OCI-LY7 (cell line): ENCODE measurements around the gene SUCLA2. TPM values are rescaled to one million over a fixed set of nuclear protein-coding genes. Genes with fewer than 3 reads are reported as not detected.
"Not testable (repeated sequence)": the region's sequence is repeated elsewhere in the genome, so short reads cannot be mapped to it uniquely, and the experiment has no call there.

Experiments used
- BruUV-seq: library from RNA; stranded (reverse); fragments of 400-500 nt; replicated peaks from 2 replicates; lab custom pipeline; 2021; lab: Mats Ljungman, UMichigan
- CTCF ChIA-PET: fragments of 300-600 bp; sonication (Branson Sonifier 250); formaldehyde crosslinking; loops from one replicate; lab custom pipeline; 2022; ENCODE audit warnings: antibody characterized with exemption; ENCODE audit not compliant: unreplicated experiment; lab: Charles Lee
- POLR2A ChIA-PET: fragments of 300-600 bp; sonication (Branson Sonifier 250); formaldehyde crosslinking; loops from one replicate; lab custom pipeline; 2022; ENCODE audit warnings: antibody characterized with exemption; lab: Charles Lee
- DNase-seq: peaks from one replicate; pipeline ENCODE4 v3.0.0-alpha.2; 2015; ENCODE audit warnings: low spot score
- H2AFZ ChIP-seq: fragments of 200-600 bp; sonication (generic), shearing (Covaris generic); 2 replicates; pipeline ENCODE4 v1.6.1; 2014; ENCODE audit warnings: mild to moderate bottlenecking, antibody characterized with exemption, low read length, moderate library complexity
- H3K27ac ChIP-seq: fragments of 200-600 bp; sonication (generic); 2 replicates; pipeline ENCODE4 v1.5.1; 2014; ENCODE audit warnings: mixed run types, low read depth, mild to moderate bottlenecking, moderate library complexity, low read length, inconsistent platforms; ENCODE audit not compliant: poor library complexity, severe bottlenecking
- H3K36me3 ChIP-seq: fragments of 200-600 bp; sonication (generic); 2 replicates; pipeline ENCODE4 v1.6.1; 2014; ENCODE audit warnings: mild to moderate bottlenecking, antibody characterized with exemption, low read length, moderate library complexity, mixed read lengths; ENCODE audit not compliant: insufficient read depth
- H3K4me1 ChIP-seq: fragments of 200-600 bp; sonication (generic); 2 replicates; pipeline ENCODE4 v1.5.1; 2014; ENCODE audit warnings: mild to moderate bottlenecking, low read length; ENCODE audit not compliant: insufficient read depth, poor library complexity, severe bottlenecking
- H3K4me2 ChIP-seq: fragments of 200-600 bp; sonication (generic); 2 replicates; pipeline ENCODE4 v1.6.1; 2014; ENCODE audit warnings: mild to moderate bottlenecking, low read length
- H3K4me3 ChIP-seq: fragments of 200-600 bp; sonication (generic); 2 replicates; pipeline ENCODE4 v1.5.1; 2014; ENCODE audit warnings: mild to moderate bottlenecking, low read depth, low read length; ENCODE audit not compliant: poor library complexity, severe bottlenecking
- H3K79me2 ChIP-seq: fragments of 200-600 bp; sonication (generic); 2 replicates; pipeline ENCODE4 v1.6.1; 2016; ENCODE audit warnings: low read depth, mild to moderate bottlenecking, low read length, moderate library complexity, mixed read lengths; ENCODE audit not compliant: insufficient read depth
- H3K9me2 ChIP-seq: fragments of 200-600 bp; sonication (generic); 2 replicates; pipeline ENCODE4 v1.6.1; 2016; ENCODE audit warnings: mild to moderate bottlenecking, low read length, mixed read lengths; ENCODE audit not compliant: insufficient read depth
- H3K9me3 ChIP-seq: fragments of 200-600 bp; sonication (generic); 2 replicates; pipeline ENCODE4 v1.6.1; 2014; ENCODE audit warnings: mild to moderate bottlenecking, mixed run types, low read length, mixed read lengths
- H4K20me1 ChIP-seq: fragments of 200-600 bp; sonication (generic); 2 replicates; pipeline ENCODE4 v1.6.1; 2014; ENCODE audit warnings: mild to moderate bottlenecking, antibody characterized with exemption, low read length, moderate library complexity, mixed read lengths; ENCODE audit not compliant: insufficient read depth
- EZH2phosphoT487 ChIP-seq: fragments of 200-600 bp; sonication (generic); IDR thresholded peaks from 2 replicates; pipeline ENCODE4 v1.6.1; 2018; ENCODE audit warnings: low read depth, borderline replicate concordance, mild to moderate bottlenecking, mixed run types, antibody characterized with exemption, low read length, moderate library complexity, mixed read lengths
- intact Hi-C: fragments of 100-400 bp; cut with micrococcal nuclease; formaldehyde crosslinking; loops from one replicate; pipeline ENCODE4 v1.10.0; 2022; ENCODE audit not compliant: unreplicated experiment
- total RNA-seq, 2 experiments: library from RNA; depleted of rRNA in 1 of 2; stranded (reverse); fragments of >200 nt in 1 of 2; shearing (Covaris generic) in 1 of 2; gene quantifications; 2 replicates each; pipeline ENCODE4 v1.2.3, GENCODE V29; 2014 to 2022
- TF ChIP-seq, protein P1 (sequence below): fragments of 200-600 bp; sonication (generic); conservative IDR thresholded peaks from 2 replicates; pipeline ENCODE4 v1.5.1; 2014; ENCODE audit warnings: mild to moderate bottlenecking, antibody characterized with exemption, low read length, moderate library complexity, mixed read lengths

Gene SUCLA2
- total RNA-seq, 2 experiments from 2014 or later, result 22.9 to 46.7 TPM

DNA sequence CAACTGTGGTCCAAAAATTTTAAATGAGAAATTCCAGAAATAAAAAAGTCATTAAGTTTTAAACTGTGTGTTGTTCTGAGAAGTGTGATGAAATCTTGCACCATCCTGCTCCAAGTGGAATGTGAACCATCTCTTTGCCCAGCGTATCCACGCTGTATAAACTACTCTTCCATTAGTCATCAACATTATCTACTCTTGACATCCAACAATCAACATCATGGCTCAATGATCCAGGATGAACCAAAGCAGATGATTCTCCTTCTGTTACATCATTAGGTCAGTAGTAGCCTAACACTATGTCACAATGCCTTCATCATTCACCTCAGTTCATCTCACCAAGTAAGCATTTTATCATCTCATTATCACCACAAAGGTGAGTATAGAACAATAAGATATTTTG is 55.3 kb downstream of the SUCLA2 start:
- H3K4me3 ChIP-seq, result no peak overlapping the region
- no peak for DNase-seq
- no peaks in the 10 kb centered on the region for H3K9me3 ChIP-seq
- ChIA-PET CTCF (no interaction called here), POLR2A (interaction anchor here (0.6 to 0.7 kb wide), 2 partner anchors 39 to 318 kb away, joined by 3 to 7 read pairs; no protein-coding TSS in a partner anchor)
- no peak overlapping the region for H3K4me2 ChIP-seq
- peaks cover 81% of the 10 kb centered on the region for H3K36me3 ChIP-seq
- no peak overlapping the region for H3K27ac ChIP-seq
- intact Hi-C loops, result no loop called here
- H4K20me1 ChIP-seq, result no peaks in the 10 kb centered on the region
- H2AFZ ChIP-seq, result no peak overlapping the region
- TF ChIP-seq, protein P1, sequence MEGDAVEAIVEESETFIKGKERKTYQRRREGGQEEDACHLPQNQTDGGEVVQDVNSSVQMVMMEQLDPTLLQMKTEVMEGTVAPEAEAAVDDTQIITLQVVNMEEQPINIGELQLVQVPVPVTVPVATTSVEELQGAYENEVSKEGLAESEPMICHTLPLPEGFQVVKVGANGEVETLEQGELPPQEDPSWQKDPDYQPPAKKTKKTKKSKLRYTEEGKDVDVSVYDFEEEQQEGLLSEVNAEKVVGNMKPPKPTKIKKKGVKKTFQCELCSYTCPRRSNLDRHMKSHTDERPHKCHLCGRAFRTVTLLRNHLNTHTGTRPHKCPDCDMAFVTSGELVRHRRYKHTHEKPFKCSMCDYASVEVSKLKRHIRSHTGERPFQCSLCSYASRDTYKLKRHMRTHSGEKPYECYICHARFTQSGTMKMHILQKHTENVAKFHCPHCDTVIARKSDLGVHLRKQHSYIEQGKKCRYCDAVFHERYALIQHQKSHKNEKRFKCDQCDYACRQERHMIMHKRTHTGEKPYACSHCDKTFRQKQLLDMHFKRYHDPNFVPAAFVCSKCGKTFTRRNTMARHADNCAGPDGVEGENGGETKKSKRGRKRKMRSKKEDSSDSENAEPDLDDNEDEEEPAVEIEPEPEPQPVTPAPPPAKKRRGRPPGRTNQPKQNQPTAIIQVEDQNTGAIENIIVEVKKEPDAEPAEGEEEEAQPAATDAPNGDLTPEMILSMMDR, result no peak
- no peak for TF ChIP-seq EZH2phosphoT487
- no peaks in the 10 kb centered on the region for H3K4me1 ChIP-seq
- no peaks in the 10 kb centered on the region for H3K79me2 ChIP-seq
- BruUV-seq, result no TSS peak
- no peaks in the 10 kb centered on the region for H3K9me2 ChIP-seq

DNA sequence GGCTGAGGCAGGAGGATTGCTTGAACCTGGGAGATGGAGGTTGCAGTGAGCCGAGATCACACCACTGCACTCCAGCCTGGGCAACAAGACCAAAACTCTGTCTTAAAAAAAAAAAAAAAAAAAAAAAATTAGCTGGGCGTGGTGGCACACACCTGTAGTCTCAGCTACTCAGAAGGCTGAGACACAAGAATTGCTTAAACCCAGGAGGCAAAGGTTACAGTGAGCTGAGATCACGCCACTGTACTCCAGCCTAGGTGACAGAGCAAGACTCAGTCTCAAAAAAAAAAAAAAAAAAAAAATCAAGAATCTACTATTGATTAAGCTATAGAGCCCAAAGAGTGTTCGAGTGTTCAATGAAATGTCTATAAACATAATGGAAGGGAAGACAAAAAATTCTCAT is 55.9 kb downstream of the SUCLA2 start:
- H3K4me2 ChIP-seq, H4K20me1 ChIP-seq, CTCF ChIA-PET, intact Hi-C loops, H3K4me1 ChIP-seq, H3K27ac ChIP-seq, H3K79me2 ChIP-seq, H3K9me2 ChIP-seq, DNase-seq, H3K4me3 ChIP-seq, BruUV-seq, H3K9me3 ChIP-seq, H2AFZ ChIP-seq: not testable (repeated sequence)
- H3K36me3 ChIP-seq, result peaks cover 75% of the 10 kb centered on the region
- POLR2A ChIA-PET, result interaction anchor here (0.6 to 0.7 kb wide), 3 partner anchors 13 to 282 kb away, joined by 3 to 7 read pairs (median 5); no protein-coding TSS in a partner anchor

DNA sequence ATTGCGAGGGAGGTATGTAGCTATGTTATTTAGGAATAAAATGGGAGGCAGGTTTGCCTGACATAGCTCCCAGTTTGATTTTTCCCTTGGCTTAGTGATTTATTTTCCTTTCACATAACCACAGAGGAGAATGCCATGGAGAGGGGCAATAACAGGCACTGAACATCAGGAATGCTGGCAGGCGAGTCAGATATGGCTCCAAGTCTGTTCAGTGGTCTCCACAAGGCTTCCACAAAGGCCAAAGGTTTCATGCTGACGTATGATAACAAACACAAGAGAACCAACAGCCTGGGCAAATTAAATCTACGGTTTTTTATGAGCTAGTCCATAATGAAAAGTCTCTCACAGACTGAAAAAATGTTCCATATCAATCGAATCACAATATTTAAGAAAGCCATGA is 66.7 kb downstream of the SUCLA2 start:
- no TSS peak for BruUV-seq
- H3K4me2 ChIP-seq, result no peak overlapping the region
- no peaks in the 10 kb centered on the region for H3K79me2 ChIP-seq
- H3K27ac ChIP-seq, result no peak overlapping the region
- TF ChIP-seq EZH2phosphoT487, result no peak
- TF ChIP-seq, protein P1, result no peak
- no peaks in the 10 kb centered on the region for H4K20me1 ChIP-seq
- CTCF ChIA-PET, result no interaction called here
- H3K4me1 ChIP-seq, result no peaks in the 10 kb centered on the region
- POLR2A ChIA-PET, result no interaction called here
- no peak overlapping the region for H3K4me3 ChIP-seq
- 0 out of 2 replicates have a peak, but pooled peaks cover 9% of the 10 kb centered on the region for H3K9me3 ChIP-seq
- no peak for DNase-seq
- H2AFZ ChIP-seq, result no peak overlapping the region
- H3K9me2 ChIP-seq, result no peaks in the 10 kb centered on the region
- no peaks in the 10 kb centered on the region for H3K36me3 ChIP-seq
- intact Hi-C loops, result no loop called here
